ENCODE data around the gene GZF1.
"Not testable (repeated sequence)": the region's sequence is repeated elsewhere in the genome, so short reads cannot be mapped to it uniquely, and the experiment has no call there.

The GZF1 gene

GRCh38 chr20:23346002-23346401 lies 16.0 kb upstream of the GZF1 start:
- no peaks in the 10 kb centered on the region for H3K27me3 ChIP-seq (ENCODE audit: low read length)
- no peak overlapping the region for H2AFZ ChIP-seq (ENCODE audit: low read depth, low read length, severe bottlenecking)
- peaks cover 3% of the 10 kb centered on the region for H3K79me2 ChIP-seq (ENCODE audit: insufficient read depth, low read length)
- H3K36me3 ChIP-seq (ENCODE audit: low read length): no peaks in the 10 kb centered on the region
- H4K20me1 ChIP-seq (ENCODE audit: low read depth, low read length): no peaks in the 10 kb centered on the region
- TF ChIP-seq CTCF (IDR thresholded peaks at IDR 0.05; ENCODE audit: insufficient read depth, low read length, poor library complexity, severe bottlenecking) (no peak), EZH2phosphoT487 (conservative IDR thresholded peaks at IDR 0.05; ENCODE audit: low read length) (no peak)
- H3F3A ChIP-seq (ENCODE audit: insufficient read depth): 0 out of 2 replicates have a peak, but pooled peaks cover 3% of the 10 kb centered on the region
- no peak overlapping the region for H3K9ac ChIP-seq (ENCODE audit: low read length)
- no peak overlapping the region for H3K27ac ChIP-seq (ENCODE audit: low read depth, low read length)
- no peak overlapping the region for H3K4me3 ChIP-seq (ENCODE audit: insufficient read depth, low read length, poor library complexity, severe bottlenecking)
- H3K9me3 ChIP-seq (ENCODE audit: insufficient read depth, low read length): no peaks in the 10 kb centered on the region
- no peaks in the 10 kb centered on the region for H3K9me2 ChIP-seq (replicated peaks; ENCODE audit: insufficient read depth, low read length)
- H3K4me2 ChIP-seq (ENCODE audit: low read depth, low read length, poor library complexity, severe bottlenecking): no peak overlapping the region

- Histone ChIP-seq H3K9me2 (replicated peaks; ENCODE audit: insufficient read depth, low read length) (no peaks in the 10 kb centered on the region), H4K20me1 (ENCODE audit: low read depth, low read length) (peaks cover 13% of the 10 kb centered on the region; the same call in 1 of the 2 replicates), H3K36me3 (ENCODE audit: low read length) (no peaks in the 10 kb centered on the region), H3K27me3 (ENCODE audit: low read length) (no peaks in the 10 kb centered on the region), H3K9ac (ENCODE audit: low read length) (no peak overlapping the region), H2AFZ (ENCODE audit: low read depth, low read length, severe bottlenecking) (no peak overlapping the region), H3K9me3 (ENCODE audit: insufficient read depth, low read length) (no peaks in the 10 kb centered on the region), H3F3A (ENCODE audit: insufficient read depth) (0 out of 2 replicates have a peak, but pooled peaks cover 3% of the 10 kb centered on the region), H3K4me3 (ENCODE audit: insufficient read depth, low read length, poor library complexity, severe bottlenecking) (no peak overlapping the region), H3K4me2 (ENCODE audit: low read depth, low read length, poor library complexity, severe bottlenecking) (no peak overlapping the region), H3K79me2 (ENCODE audit: insufficient read depth, low read length) (peaks cover 21% of the 10 kb centered on the region), H3K27ac (ENCODE audit: low read depth, low read length) (no peak overlapping the region)
- no peak for TF ChIP-seq EZH2phosphoT487 (conservative IDR thresholded peaks at IDR 0.05; ENCODE audit: low read length)
- TF ChIP-seq CTCF (IDR thresholded peaks at IDR 0.05; ENCODE audit: insufficient read depth, low read length, poor library complexity, severe bottlenecking): no peak
Observed at GRCh38 chr20:23347791-23348190, 14.2 kb upstream of the GZF1 start.

GRCh38 chr20:23348510-23348909 lies 13.5 kb upstream of the GZF1 start:
- not testable (repeated sequence) for H3K4me3 ChIP-seq (ENCODE audit: insufficient read depth, low read length, poor library complexity, severe bottlenecking); H3K9me2 ChIP-seq (replicated peaks; ENCODE audit: insufficient read depth, low read length); H3K9ac ChIP-seq (ENCODE audit: low read length); H3K9me3 ChIP-seq (ENCODE audit: insufficient read depth, low read length); H3F3A ChIP-seq (ENCODE audit: insufficient read depth); H3K27ac ChIP-seq (ENCODE audit: low read depth, low read length); H2AFZ ChIP-seq (ENCODE audit: low read depth, low read length, severe bottlenecking); H3K4me2 ChIP-seq (ENCODE audit: low read depth, low read length, poor library complexity, severe bottlenecking); H3K27me3 ChIP-seq (ENCODE audit: low read length); H3K36me3 ChIP-seq (ENCODE audit: low read length)
- H3K79me2 ChIP-seq (ENCODE audit: insufficient read depth, low read length): peaks cover 28% of the 10 kb centered on the region
- peaks cover 17% of the 10 kb centered on the region; the same call in 1 of the 2 replicates for H4K20me1 ChIP-seq (ENCODE audit: low read depth, low read length)

- Histone ChIP-seq H3K27ac (ENCODE audit: low read depth, low read length) (peak overlapping the region; percentile 91), H3K9me3 (ENCODE audit: insufficient read depth, low read length) (no peaks in the 10 kb centered on the region), H4K20me1 (ENCODE audit: low read depth, low read length) (peaks cover 17% of the 10 kb centered on the region; the same call in 1 of the 2 replicates), H3K9me2 (replicated peaks; ENCODE audit: insufficient read depth, low read length) (no peaks in the 10 kb centered on the region), H3F3A (ENCODE audit: insufficient read depth) (0 out of 2 replicates have a peak, but pooled peaks cover 3% of the 10 kb centered on the region), H3K4me2 (ENCODE audit: low read depth, low read length, poor library complexity, severe bottlenecking) (peak overlapping the region; percentile 88), H3K9ac (ENCODE audit: low read length) (peak overlapping the region; percentile 98), H3K27me3 (ENCODE audit: low read length) (no peaks in the 10 kb centered on the region), H3K79me2 (ENCODE audit: insufficient read depth, low read length) (peaks cover 34% of the 10 kb centered on the region), H3K36me3 (ENCODE audit: low read length) (no peaks in the 10 kb centered on the region), H3K4me3 (ENCODE audit: insufficient read depth, low read length, poor library complexity, severe bottlenecking) (peak overlapping the region; percentile 69), H2AFZ (ENCODE audit: low read depth, low read length, severe bottlenecking) (peak overlapping the region; percentile 91)
- TF ChIP-seq CTCF (IDR thresholded peaks at IDR 0.05; ENCODE audit: insufficient read depth, low read length, poor library complexity, severe bottlenecking): peak; percentile 38
- no peak for TF ChIP-seq EZH2phosphoT487 (conservative IDR thresholded peaks at IDR 0.05; ENCODE audit: low read length)
Observed at GRCh38 chr20:23349338-23350195, 12.4 kb upstream of the GZF1 start.
